ENCODE data around the gene LPCAT1. TPM values are rescaled to one million over a fixed set of nuclear protein-coding genes. Genes with fewer than 3 reads are reported as not detected.

The LPCAT1 gene
- total and polyA plus RNA-seq, 2 of the 4 experiments (the other 2 are of a cell fraction) = 17.7 to 33.6 TPM

GRCh38 chr5:1493941-1494340, 29.8 kb downstream of the LPCAT1 start:
- H4K8ac ChIP-seq (ENCODE audit: low read depth in 2 of 2, low read length in 2 of 2) = no peak overlapping the region
- no peak overlapping the region for H3K9ac ChIP-seq (ENCODE audit: low read depth, low read length)
- ATAC-seq (ENCODE audit: low read depth) = no peak
- peaks cover 4% of the 10 kb centered on the region; the same call in 1 of the 2 replicates for H3K4me1 ChIP-seq (ENCODE audit: control insufficient read depth, insufficient read depth, low read length)
- in situ Hi-C loops (cut with MboI; ENCODE audit: low sequenced_read_pairs) = no loop called here
- H3K4me3 ChIP-seq (ENCODE audit: insufficient read depth, low read depth, low read length) = no peak overlapping the region
- no peak overlapping the region for H2BK5ac ChIP-seq (ENCODE audit: low read depth, low read length, poor library complexity, severe bottlenecking)
- H2AK9ac ChIP-seq (replicated peaks; ENCODE audit: low read depth, low read length, poor library complexity) = no peak overlapping the region
- H3K27me3 ChIP-seq (ENCODE audit: control insufficient read depth, insufficient read depth, low read length) = no peaks in the 10 kb centered on the region
- BruUV-seq (replicated peaks) = no TSS peak
- no peak for DNase-seq
- peaks cover 3% of the 10 kb centered on the region; the same call in 1 of the 2 replicates for H3K9me1 ChIP-seq (ENCODE audit: insufficient read depth, low read length)
- no peak overlapping the region for H2AK5ac ChIP-seq (ENCODE audit: low read depth, low read length)
- H3K18ac ChIP-seq (ENCODE audit: low read depth, low read length) = no peak overlapping the region
- POLR2A ChIA-PET (ENCODE audit: unreplicated experiment) = no interaction called here
- CTCF ChIA-PET = no interaction called here
- H3K4ac ChIP-seq (ENCODE audit: low read depth, low read length) = no peak overlapping the region
- H2BK20ac ChIP-seq (ENCODE audit: low read depth, low read length) = no peak overlapping the region
- H3K36me3 ChIP-seq (ENCODE audit: control insufficient read depth, insufficient read depth, low read length) = peaks cover 64% of the 10 kb centered on the region
- intact Hi-C loops (cut with micrococcal nuclease) = no loop called here
- WGBS, 2 experiments (ENCODE audit: extremely low coverage in 2 of 2, insufficient read length in 1 of 2) = 82% methylated on average over 6 of the region's 12 CpGs; no CpG with 5 or more reads in 1 of the 2 experiments
- H3K79me1 ChIP-seq (ENCODE audit: low read depth in 1 of 2, low read length in 2 of 2) = peaks cover 15 to 37% of the 10 kb centered on the region in 2 experiments
- no peak overlapping the region for H3K27ac ChIP-seq (ENCODE audit: insufficient read depth, low read length)
- no peak overlapping the region for H4K91ac ChIP-seq (ENCODE audit: insufficient read depth, low read depth, low read length)
- H3K14ac ChIP-seq (replicated peaks; ENCODE audit: low read depth, low read length) = no peak overlapping the region
- dilution Hi-C loops (cut with HindIII; ENCODE audit: low sequenced_read_pairs, unreplicated experiment) = no loop called here
- no peak overlapping the region for H2BK120ac ChIP-seq (ENCODE audit: low read depth, low read length)
- no peak overlapping the region for H2BK15ac ChIP-seq (ENCODE audit: low read depth, low read length)
- H4K5ac ChIP-seq (ENCODE audit: low read depth, low read length) = no peak overlapping the region
- no peaks in the 10 kb centered on the region for H3K9me3 ChIP-seq (ENCODE audit: control insufficient read depth, insufficient read depth, low read length)
- H3K23ac ChIP-seq (ENCODE audit: low read depth, low read length) = no peak overlapping the region
- no peak overlapping the region for H3K56ac ChIP-seq (ENCODE audit: extremely low read depth, insufficient read depth, low read length)
- no peak for TF ChIP-seq MAFK (IDR thresholded peaks at IDR 0.05; ENCODE audit: low read depth, low read length)
- TF ChIP-seq RFX5 (IDR thresholded peaks at IDR 0.05; ENCODE audit: low read depth, low read length) = no peak
- TF ChIP-seq CEBPB (IDR thresholded peaks at IDR 0.05; ENCODE audit: low read depth, low read length) = no peak
- TF ChIP-seq SMC3 (IDR thresholded peaks at IDR 0.05; ENCODE audit: low read depth, low read length) = no peak
- TF ChIP-seq MXI1 (IDR thresholded peaks at IDR 0.05; ENCODE audit: borderline replicate concordance, low read depth, low read length) = no peak
- TF ChIP-seq BHLHE40 (IDR thresholded peaks at IDR 0.05; ENCODE audit: low read depth, low read length) = no peak
- TF ChIP-seq FOS (IDR thresholded peaks at IDR 0.05; ENCODE audit: low read depth, low read length) = no peak
- TF ChIP-seq MAZ (IDR thresholded peaks at IDR 0.05; ENCODE audit: borderline replicate concordance, low read depth, low read length) = no peak
- no peak for TF ChIP-seq ELK1 (IDR thresholded peaks at IDR 0.05; ENCODE audit: borderline replicate concordance, low read depth, low read length)
- TF ChIP-seq NFE2L2 (IDR thresholded peaks at IDR 0.05; ENCODE audit: low read depth, low read length) = no peak
- no peak for TF ChIP-seq CHD1 (IDR thresholded peaks at IDR 0.05; ENCODE audit: low read depth, low read length)
- no peak for TF ChIP-seq POLR2A (IDR thresholded peaks at IDR 0.05; ENCODE audit: low read depth, low read length)
- TF ChIP-seq RAD21 (IDR thresholded peaks at IDR 0.05; ENCODE audit: low read length) = no peak
- TF ChIP-seq CTCF (conservative IDR thresholded peaks at IDR 0.05; ENCODE audit: low read depth, low read length) = no peak
- no peak overlapping the region for H2AFZ ChIP-seq (replicated peaks; ENCODE audit: low read length, poor library complexity)
- H3K4me2 ChIP-seq (ENCODE audit: low read depth, low read length) = no peak overlapping the region
- peaks cover 59% of the 10 kb centered on the region for H4K20me1 ChIP-seq (ENCODE audit: insufficient read depth, low read length)

All from IMR-90 (cell line).